GM19351 (cell line): Measurements from ENCODE around the gene SMAP1.
A peak's percentile ranks its signal among the peaks of the same experiment; 100 is the strongest.
"Not testable (repeated sequence)": the region's sequence is repeated elsewhere in the genome, so short reads cannot be mapped to it uniquely, and the experiment has no call there.

ENCODE experiments used
- ATAC-seq: cut with Tn5 transposase; IDR thresholded peaks from one replicate; pipeline ENCODE4 v1.9.1; 2021; ENCODE audit warnings: mild to moderate bottlenecking, moderate library complexity; ENCODE audit not compliant: unreplicated experiment

The SMAP1 gene

GRCh38 chr6:70738028-70738427, 70.3 kb downstream of the SMAP1 start:
- ATAC-seq: no peak

DNA sequence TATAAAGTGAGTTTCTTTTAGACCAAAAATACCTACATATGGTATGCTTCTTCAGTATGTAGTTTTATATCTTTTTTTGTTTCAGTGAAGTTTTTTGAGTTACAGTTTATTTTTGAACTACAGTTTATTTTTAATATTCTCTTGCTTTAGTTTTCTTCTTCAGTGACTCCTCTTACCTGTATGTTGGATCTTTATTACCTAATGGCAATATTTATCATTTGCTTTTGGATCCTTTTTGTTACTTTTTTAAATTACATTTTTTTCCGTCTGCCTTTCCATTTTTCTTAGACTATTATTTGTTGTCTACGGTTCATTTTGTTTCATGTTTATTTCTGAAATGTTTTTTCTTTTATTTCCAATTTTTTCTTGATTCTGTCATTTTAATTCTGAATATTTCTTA, 71.9 kb downstream of the SMAP1 start:
- no peak for ATAC-seq

GRCh38 chr6:70740746-70741145, 73.1 kb downstream of the SMAP1 start:
- not testable (repeated sequence) for ATAC-seq

GRCh38 chr6:70742462-70742861, 74.8 kb downstream of the SMAP1 start:
- not testable (repeated sequence) for ATAC-seq

- no peak for ATAC-seq
Observed at GRCh38 chr6:70753870-70754380, 86.2 kb downstream of the SMAP1 start.

DNA sequence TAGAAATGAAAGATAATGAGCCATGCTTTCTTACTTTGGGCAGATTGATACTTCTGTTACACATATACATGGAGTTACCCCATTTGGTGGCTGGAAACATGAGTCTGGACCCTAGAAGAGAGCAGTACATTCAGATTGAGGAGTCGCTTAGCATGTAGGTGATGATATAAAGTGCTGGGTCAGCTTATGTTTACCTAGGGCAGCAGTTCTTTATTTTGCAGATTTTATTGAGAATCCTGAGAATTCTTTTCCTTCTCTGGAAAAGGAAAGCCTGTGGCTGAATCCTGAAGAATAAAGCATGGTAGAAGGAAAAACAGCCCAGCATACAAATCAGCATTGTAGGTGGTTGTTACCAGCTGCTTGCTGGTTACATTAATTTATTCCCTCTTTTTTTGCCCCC, 91.2 kb downstream of the SMAP1 start:
- no peak for ATAC-seq

- no peak for ATAC-seq
Observed at GRCh38 chr6:70763754-70764510, 96.2 kb downstream of the SMAP1 start.

DNA sequence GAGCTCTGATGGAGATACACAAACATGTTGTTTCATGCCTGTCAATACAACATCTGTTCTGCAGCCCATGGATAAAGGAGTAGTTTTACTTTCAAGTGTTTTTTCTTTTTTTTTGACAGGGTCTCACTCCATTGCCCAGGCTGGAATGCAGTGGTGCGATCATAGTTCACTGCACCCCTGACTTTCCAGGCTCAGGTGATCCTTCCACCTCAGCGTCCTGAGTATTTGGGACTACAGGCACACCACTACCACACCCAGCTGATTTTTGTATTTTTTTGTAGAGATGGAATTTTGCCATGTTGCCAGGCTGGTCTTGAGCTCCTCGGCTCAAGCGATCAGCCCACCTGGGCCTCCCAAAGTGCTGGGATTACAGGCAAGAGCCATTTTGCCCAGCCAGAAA, 97.0 kb downstream of the SMAP1 start:
- no peak for ATAC-seq

GRCh38 chr6:70771351-70771750, 103.7 kb downstream of the SMAP1 start:
- ATAC-seq: not testable (repeated sequence)

DNA sequence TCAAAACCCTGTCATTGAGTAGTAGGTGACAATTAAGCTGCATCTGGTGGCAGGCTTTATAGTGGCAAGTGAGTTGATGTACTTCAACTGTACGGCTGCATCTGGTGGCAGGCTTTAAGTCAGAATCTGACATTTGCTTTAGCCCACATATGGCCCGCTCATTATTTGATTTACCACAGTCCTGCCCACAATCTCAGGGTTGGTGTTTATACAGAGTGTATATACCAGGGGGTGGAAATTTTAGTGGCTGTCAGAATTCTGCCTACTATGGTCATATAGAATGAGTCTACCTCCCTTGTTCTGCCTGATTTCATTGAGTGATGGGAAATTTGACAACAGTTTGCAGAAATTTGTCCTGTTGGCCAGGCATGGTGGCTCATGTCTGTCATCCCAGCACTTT, 112.3 kb downstream of the SMAP1 start:
- no peak for ATAC-seq

DNA sequence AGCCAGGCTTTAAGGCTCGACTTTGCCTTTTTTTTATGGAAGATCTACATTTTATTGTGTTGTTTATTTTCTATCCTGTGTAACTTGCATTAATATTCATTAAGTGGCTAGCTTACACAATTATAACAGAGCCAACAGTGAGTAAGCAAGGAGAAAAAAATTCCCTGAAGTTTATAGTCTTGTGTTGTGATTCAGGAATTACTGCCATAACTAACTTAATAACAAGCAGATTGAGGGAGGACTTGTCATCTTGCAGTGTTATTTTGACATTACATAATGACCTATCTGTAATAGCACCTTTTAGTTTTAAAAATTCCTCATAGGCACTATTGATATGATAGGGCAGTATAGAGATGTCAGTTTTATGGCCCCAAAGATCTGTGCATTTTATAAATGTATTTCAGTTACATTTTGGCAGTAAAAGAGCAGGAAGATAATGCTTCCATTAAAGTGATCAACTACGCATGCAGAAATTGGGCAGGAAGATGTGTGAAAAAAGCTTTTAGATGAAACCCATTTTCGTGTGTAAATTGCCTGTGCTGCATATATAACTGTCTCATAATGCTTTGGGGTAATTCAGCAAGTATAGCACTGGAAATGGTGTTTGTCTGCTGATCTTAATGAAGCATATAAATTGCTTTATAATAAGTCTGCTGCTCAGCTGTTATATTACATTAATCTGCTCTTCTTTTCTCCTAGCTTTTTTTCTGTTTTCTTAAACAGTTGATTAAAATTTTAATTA, 123.0 kb downstream of the SMAP1 start:
- ATAC-seq: no peak

- ATAC-seq: peak; percentile 98
Observed at GRCh38 chr6:70797625-70798024, 129.9 kb downstream of the SMAP1 start.

DNA sequence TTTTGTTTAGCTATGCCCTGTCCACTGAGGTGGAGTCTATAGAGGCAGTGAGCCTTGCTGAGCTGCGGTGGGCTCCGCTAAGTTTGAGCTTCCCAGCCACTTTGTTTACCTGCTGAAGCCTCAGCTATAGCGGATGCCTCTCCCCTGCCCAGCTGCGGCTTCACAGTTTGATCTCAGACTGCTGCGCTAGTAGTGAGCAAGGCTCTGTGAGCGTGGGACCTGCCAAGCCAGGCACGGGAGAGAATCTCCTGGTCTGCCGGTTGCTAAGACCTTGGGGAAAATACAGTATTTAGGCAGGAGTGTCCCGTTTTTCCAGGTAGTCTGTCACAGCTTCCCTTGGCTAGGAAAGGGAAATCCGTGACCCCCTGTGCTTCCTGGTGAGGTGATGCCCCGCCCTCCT, 138.4 kb downstream of the SMAP1 start:
- ATAC-seq: no peak

- ATAC-seq: no peak
Observed at GRCh38 chr6:70811788-70812187, 144.1 kb downstream of the SMAP1 start.

- no peak for ATAC-seq
Observed at GRCh38 chr6:70813885-70814284, 146.2 kb downstream of the SMAP1 start.

DNA sequence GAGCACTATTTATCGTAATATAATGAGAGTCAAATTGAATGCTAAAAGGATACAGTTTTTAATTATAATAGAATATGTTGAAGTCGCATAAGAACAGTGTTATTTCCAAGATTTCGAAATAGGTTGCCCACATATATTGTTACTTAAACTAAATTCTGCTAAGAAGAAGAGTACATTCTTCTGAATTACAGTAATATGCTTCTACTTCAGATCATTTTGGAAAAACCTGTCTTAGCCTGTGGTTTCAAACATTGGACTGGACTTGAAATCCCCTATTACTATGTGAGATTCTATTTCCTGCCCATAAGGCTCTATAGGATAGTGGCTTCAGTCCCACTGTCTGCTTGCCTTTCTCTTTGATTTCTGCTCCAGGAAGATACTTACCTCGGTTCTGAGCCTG, 152.0 kb downstream of the SMAP1 start:
- ATAC-seq: no peak

DNA sequence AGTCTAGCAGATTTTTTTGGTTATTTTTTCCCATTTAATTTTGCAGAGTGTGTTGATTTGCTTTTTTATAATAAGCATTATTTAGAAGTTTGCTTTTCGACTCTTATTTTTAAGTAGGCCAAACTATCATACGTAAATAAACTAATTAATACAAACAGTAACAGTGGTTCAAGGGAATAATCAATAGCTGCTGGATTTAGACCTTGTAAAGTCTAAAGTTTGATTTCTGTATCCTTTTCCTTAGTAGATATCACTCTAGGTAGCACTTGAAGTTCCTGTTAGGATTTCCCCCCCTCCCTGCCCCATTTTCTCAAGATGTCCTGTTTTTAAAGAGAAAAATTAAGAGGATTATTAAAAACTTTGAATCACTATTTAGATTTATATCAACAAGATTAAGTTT, 153.1 kb downstream of the SMAP1 start:
- ATAC-seq: no peak

DNA sequence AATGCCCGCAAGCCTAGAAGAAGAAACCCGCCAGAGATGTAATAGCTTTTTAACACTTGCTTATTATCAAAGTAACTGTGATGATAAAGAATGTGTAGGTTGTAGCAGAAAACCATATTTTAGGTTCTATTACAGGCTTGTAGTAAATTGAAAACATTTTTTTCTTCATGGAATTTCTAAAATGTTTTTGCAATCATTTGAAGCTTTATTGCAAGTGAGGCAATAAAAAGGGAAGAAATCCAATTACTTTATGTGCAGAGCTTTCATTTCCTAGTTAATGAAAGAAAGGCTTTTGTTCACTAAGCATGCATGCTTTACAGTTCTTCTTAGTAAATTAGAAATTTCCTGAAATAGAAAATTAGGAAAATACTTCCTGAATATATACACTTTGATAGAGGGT, 154.1 kb downstream of the SMAP1 start:
- no peak for ATAC-seq

GRCh38 chr6:70823651-70824050, 156.0 kb downstream of the SMAP1 start:
- ATAC-seq: peak; percentile 84

DNA sequence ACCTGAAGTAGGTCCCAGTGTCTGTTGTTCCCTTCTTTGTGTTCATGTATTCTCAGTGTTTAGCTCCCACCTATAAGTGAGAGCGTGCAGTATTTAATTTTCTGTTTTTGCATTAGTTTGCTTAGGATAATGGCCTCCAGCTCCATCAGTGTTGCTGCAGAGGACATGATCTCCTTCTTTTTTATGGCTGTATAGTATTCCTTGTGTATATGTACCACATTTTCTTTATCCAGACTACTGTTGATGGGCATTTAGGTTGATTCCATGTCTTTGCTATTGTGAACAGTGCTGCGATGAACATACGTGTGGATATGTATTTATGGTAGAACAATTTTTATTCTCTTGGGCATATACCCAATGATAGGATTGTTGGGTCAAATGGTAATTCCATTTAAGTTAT, 163.7 kb downstream of the SMAP1 start:
- ATAC-seq: no peak

DNA sequence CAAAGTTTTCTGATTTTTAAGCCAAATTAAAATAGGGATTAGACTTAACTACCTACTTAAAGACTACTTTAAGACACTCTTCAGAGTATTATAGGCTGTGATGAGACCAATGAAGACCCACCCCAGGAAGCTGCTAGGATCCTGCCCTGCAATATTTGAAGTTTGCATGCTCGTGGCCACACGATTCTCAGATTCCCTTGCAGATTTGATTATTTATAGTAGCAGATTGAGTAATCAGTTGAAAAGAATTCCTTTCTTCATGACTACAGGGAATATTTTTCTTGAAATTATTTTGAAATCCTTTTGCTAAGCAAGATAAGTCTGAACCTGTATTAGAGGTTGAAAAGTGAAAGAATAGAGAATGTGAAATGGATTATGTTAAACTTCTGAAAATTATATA, 166.8 kb downstream of the SMAP1 start:
- ATAC-seq: no peak

GRCh38 chr6:70838907-70839285, 171.2 kb downstream of the SMAP1 start:
- ATAC-seq: no peak
